A549 (cell line): Measurements from ENCODE around the gene MAG. TPM values are rescaled to one million over a fixed set of nuclear protein-coding genes. Genes with fewer than 3 reads are reported as not detected.

ENCODE experiments used
- ATAC-seq, 2 experiments: fragments of 200-7000 bp in 1 of 2; fragments of >200 bp in 1 of 2; cut with Nextera tagmentation in 1 of 2; cut with Tn5 transposase in 1 of 2; 3 replicates each; pipeline versions ENCODE4 v1.8.0 to v1.9.1; 2018 to 2020; ENCODE audit warnings: mild to moderate bottlenecking in 1 of 2, moderate library complexity in 1 of 2
- CTCF ChIA-PET: fragments of 300-600 bp; sonication (Branson Sonifier 250); formaldehyde crosslinking; extraction: SDS; loops from one replicate; lab custom pipeline; 2021; ENCODE audit warnings: antibody characterized with exemption, inconsistent platforms; lab: Yijun Ruan, JAX
- POLR2A ChIA-PET: fragments of 350-600 bp; formaldehyde crosslinking; extraction: SDS; loops from one replicate; lab custom pipeline; 2021; ENCODE audit warnings: antibody characterized with exemption, inconsistent platforms; lab: Yijun Ruan, JAX
- DNase-seq, 2 experiments: peaks; one replicate each; pipeline versions ENCODE4 v3.0.0 to v3.0.0-alpha.2; 2011 to 2016; ENCODE audit warnings: low read depth in 1 of 2, low spot score in 1 of 2
- FAIRE-seq: peaks from 2 replicates; lab custom pipeline; 2011; peaks lifted over from hg19 to GRCh38; lab: Jason Lieb, UNC
- H3K27ac ChIP-seq, 2 experiments: fragments of >200 bp; sonication (Bioruptor Twin); formaldehyde crosslinking; 3 replicates each; pipeline ENCODE4 v1.5.1; 2016 to 2017
- H3K4me1 ChIP-seq: fragments of >200 bp; sonication (Bioruptor Twin); formaldehyde crosslinking; 3 replicates; pipeline ENCODE4 v1.6.1; 2016
- H3K4me2 ChIP-seq: fragments of >200 bp; sonication (Bioruptor Twin); formaldehyde crosslinking; 3 replicates; pipeline ENCODE4 v1.6.1; 2016
- H3K4me3 ChIP-seq: fragments of >200 bp; sonication (Bioruptor Twin); formaldehyde crosslinking; 3 replicates; pipeline ENCODE4 v1.5.1; 2016
- H3K9me3 ChIP-seq: fragments of >200 bp; sonication (Bioruptor Twin); formaldehyde crosslinking; 3 replicates; pipeline ENCODE4 v1.6.1; 2016
- ATOH8 ChIP-seq: fragments of 250-450 bp; sonication (Bioruptor Pico); IDR thresholded peaks from 2 replicates; pipeline ENCODE4 v1.5.0; 2020; ENCODE audit warnings: low read depth, mild to moderate bottlenecking, moderate library complexity
- CBX2 ChIP-seq: fragments of 200-600 bp; sonication (generic); IDR thresholded peaks from 2 replicates; pipeline ENCODE4 v1.6.1; 2016; ENCODE audit warnings: low read depth, mild to moderate bottlenecking, borderline replicate concordance
- CHD2 ChIP-seq: fragments of 150-350 bp; IDR thresholded peaks from 2 replicates; pipeline ENCODE4 v1.6.1; 2014; ENCODE audit warnings: low read length; ENCODE audit not compliant: partially characterized antibody
- EHF ChIP-seq: fragments of 250-450 bp; sonication (Bioruptor Pico); IDR thresholded peaks from 2 replicates; pipeline ENCODE4 v1.5.0; 2020; ENCODE audit warnings: mild to moderate bottlenecking
- FOXS1 ChIP-seq: fragments of 250-450 bp; sonication (Bioruptor Pico); IDR thresholded peaks from 2 replicates; pipeline ENCODE4 v1.5.0; 2020; ENCODE audit warnings: mild to moderate bottlenecking, moderate library complexity
- GATA3 ChIP-seq: IDR thresholded peaks from 2 replicates; pipeline ENCODE4 v1.6.1; 2012; ENCODE audit warnings: borderline replicate concordance
- HDAC2 ChIP-seq: fragments of 200-600 bp; sonication (generic); IDR thresholded peaks from 2 replicates; pipeline ENCODE4 v1.6.1; 2016
- HOXB5 ChIP-seq: fragments of 250-450 bp; sonication (Bioruptor Pico); IDR thresholded peaks from 2 replicates; pipeline ENCODE4 v1.5.0; 2020; ENCODE audit warnings: mild to moderate bottlenecking, moderate library complexity
- JUN ChIP-seq, 2 experiments: fragments of >200 bp; sonication (Bioruptor Twin); formaldehyde crosslinking; IDR thresholded peaks; 2 replicates in 1 of 2; 3 replicates in 1 of 2; pipeline ENCODE4 v1.6.1; 2016 to 2017
- JUNB ChIP-seq: fragments of >200 bp; sonication (Bioruptor Twin); formaldehyde crosslinking; IDR thresholded peaks from 2 replicates; pipeline ENCODE4 v1.6.1; 2016
- KDM1A ChIP-seq: fragments of 200-600 bp; sonication (generic); IDR thresholded peaks from 2 replicates; pipeline ENCODE4 v1.6.1; 2016; ENCODE audit warnings: low read depth, mild to moderate bottlenecking
- MAFK ChIP-seq: fragments of 450-650 bp; IDR thresholded peaks from 2 replicates; pipeline ENCODE4 v1.6.1; 2014; ENCODE audit not compliant: partially characterized antibody
- MAZ ChIP-seq: fragments of 150-350 bp; IDR thresholded peaks from 2 replicates; pipeline ENCODE4 v1.6.1; 2014; ENCODE audit warnings: antibody characterized with exemption, low read depth, low read length, borderline replicate concordance
- MYC ChIP-seq: IDR thresholded peaks from 2 replicates; pipeline ENCODE4 v1.6.1; 2012; ENCODE audit warnings: mild to moderate bottlenecking, inconsistent platforms, low read length, improper control_type of control experiment, borderline replicate concordance
- NPAS2 ChIP-seq: fragments of 250-450 bp; sonication (Bioruptor Pico); IDR thresholded peaks from 2 replicates; pipeline ENCODE4 v1.8.0; 2022; ENCODE audit warnings: mild to moderate bottlenecking, moderate library complexity, borderline replicate concordance
- PHF8 ChIP-seq: fragments of 200-600 bp; sonication (generic); IDR thresholded peaks from 2 replicates; pipeline ENCODE4 v1.6.1; 2016; ENCODE audit warnings: low read depth, mild to moderate bottlenecking, antibody characterized with exemption, moderate library complexity, borderline replicate concordance
- POLR2AphosphoS2 ChIP-seq: conservative IDR thresholded peaks from 2 replicates; pipeline ENCODE4 v1.6.1; 2012; ENCODE audit warnings: low read length, improper control_type of control experiment, inconsistent platforms
- SREBF2 ChIP-seq: fragments of 450-650 bp; IDR thresholded peaks from 2 replicates; pipeline ENCODE4 v1.6.1; 2014; ENCODE audit warnings: mild to moderate bottlenecking, moderate library complexity
- ZNF302 ChIP-seq: fragments of 250-450 bp; sonication (Bioruptor Pico); IDR thresholded peaks from 2 replicates; pipeline ENCODE4 v1.9.0; 2021; ENCODE audit warnings: inconsistent platforms, mild to moderate bottlenecking, moderate library complexity
- ZSCAN20 ChIP-seq: fragments of 250-450 bp; sonication (Bioruptor Pico); IDR thresholded peaks from 2 replicates; pipeline ENCODE4 v1.8.0; 2022; ENCODE audit warnings: mild to moderate bottlenecking, moderate library complexity
- WGBS: methylation state at CpG from one replicate; pipeline ENCODE4 v1.1.6; 2017; ENCODE audit errors: missing lambda C conversion rate; 5-methylcytosine and 5-hydroxymethylcytosine counted together
- polyA plus RNA-seq, 4 experiments: library from polyadenylated mRNA; depleted of rRNA in 3 of 4; stranded (reverse); fragments of >200 nt; fragmentation: RNase III in 1 of 4; extraction: RNeasy Plus Mini Kit Qiagen cat#74134 plus additional on column Dnase treatment in 1 of 4; gene quantifications; 2 replicates in 3 of 4; 3 replicates in 1 of 4; pipeline ENCODE4 v1.2.3, GENCODE V29; 2011 to 2017
- TF ChIP-seq, protein P1 (sequence below): fragments of 150-350 bp; IDR thresholded peaks from 2 replicates; pipeline ENCODE4 v1.6.1; 2014; ENCODE audit warnings: low read depth, mild to moderate bottlenecking, low read length
- TF ChIP-seq, protein P2 (sequence below): IDR thresholded peaks from 2 replicates; pipeline ENCODE4 v1.6.1; 2012
- TF ChIP-seq, protein P3 (sequence below): fragments of 250-450 bp; sonication (Bioruptor Pico); IDR thresholded peaks from 2 replicates; pipeline ENCODE4 v1.5.0; 2021; ENCODE audit warnings: mild to moderate bottlenecking, moderate library complexity, borderline replicate concordance

The MAG gene
- polyA plus RNA-seq, 2 of the 4 experiments (the other 2 are of a cell fraction): not detected

DNA sequence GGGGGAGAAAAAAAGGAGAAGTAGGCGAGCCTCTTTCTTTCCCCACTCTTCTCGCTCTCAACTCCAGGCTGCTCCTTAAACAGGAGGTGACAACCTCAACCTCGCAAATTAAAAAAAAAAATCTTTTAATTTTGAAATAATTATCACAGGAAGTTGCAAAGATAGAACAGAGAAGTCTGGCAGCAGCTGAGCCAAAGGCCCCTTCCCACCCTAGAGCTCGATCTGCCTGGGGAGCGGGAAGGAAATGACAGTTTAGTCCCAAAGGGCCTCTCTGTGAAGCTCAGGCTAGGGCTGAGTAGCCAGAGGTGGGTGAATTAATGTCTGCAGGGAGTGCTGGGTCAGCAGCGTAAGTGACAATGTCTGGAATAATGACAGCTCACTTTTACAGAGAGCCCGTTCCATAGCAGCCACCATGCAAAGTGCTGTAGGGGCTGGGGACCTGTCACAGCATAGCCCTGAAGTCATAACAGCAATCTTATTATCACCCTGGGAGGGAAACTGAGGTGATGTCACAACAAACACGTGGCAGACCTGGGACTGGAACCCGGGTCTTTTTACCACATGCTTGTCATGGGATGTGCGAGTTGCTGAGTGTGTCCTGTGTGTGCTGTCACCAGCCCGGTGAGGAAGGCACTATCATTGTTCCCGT lies 28.2 kb downstream of the MAG start (continued):
- TF ChIP-seq MAZ (no peak), NPAS2 (no peak), JUN (IDR thresholded peaks at IDR 0.05) (no peak), FOXS1 (CRISPR knock-in tag) (no peak), ATOH8 (CRISPR knock-in tag) (no peak), ZNF302 (CRISPR knock-in tag) (no peak), SREBF2 (no peak), KDM1A (no peak)
- TF ChIP-seq, protein P1, sequence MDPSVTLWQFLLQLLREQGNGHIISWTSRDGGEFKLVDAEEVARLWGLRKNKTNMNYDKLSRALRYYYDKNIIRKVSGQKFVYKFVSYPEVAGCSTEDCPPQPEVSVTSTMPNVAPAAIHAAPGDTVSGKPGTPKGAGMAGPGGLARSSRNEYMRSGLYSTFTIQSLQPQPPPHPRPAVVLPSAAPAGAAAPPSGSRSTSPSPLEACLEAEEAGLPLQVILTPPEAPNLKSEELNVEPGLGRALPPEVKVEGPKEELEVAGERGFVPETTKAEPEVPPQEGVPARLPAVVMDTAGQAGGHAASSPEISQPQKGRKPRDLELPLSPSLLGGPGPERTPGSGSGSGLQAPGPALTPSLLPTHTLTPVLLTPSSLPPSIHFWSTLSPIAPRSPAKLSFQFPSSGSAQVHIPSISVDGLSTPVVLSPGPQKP: no peak

DNA sequence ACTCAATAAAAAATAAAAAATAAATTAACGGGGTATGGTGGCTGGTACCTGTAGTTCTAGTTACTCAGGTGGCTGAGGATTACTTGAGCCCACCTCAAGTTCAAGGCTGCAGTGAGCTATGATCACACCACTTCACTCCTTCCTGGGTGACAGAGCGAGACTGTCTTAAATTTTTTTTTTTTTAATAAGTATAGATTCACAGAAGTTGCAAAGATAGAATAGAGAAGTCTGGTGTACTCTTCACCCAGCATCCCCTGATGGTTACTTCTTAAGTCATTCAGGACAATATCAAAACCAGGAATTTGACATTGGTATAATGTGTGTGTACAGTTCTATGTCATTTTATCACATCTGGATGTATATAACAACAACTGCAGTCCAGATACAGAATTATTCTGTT lies 29.3 kb downstream of the MAG start:
- H3K4me1 ChIP-seq: peaks cover 16% of the 10 kb centered on the region
- DNase-seq (no peak), ATAC-seq (no peak), FAIRE-seq (no peak)
- WGBS: 54% methylated on average over 2 of the region's 2 CpGs
- POLR2A ChIA-PET: no interaction called here
- H3K4me3 ChIP-seq: no peak overlapping the region
- TF ChIP-seq HOXB5 (CRISPR knock-in tag) (no peak), ATOH8 (CRISPR knock-in tag) (no peak), HDAC2 (no peak), FOXS1 (CRISPR knock-in tag) (no peak), CHD2 (no peak), ZSCAN20 (CRISPR knock-in tag) (no peak), POLR2AphosphoS2 (no peak)
- TF ChIP-seq, protein P2, sequence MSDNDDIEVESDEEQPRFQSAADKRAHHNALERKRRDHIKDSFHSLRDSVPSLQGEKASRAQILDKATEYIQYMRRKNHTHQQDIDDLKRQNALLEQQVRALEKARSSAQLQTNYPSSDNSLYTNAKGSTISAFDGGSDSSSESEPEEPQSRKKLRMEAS: no peak
- H3K9me3 ChIP-seq: peaks cover 11% of the 10 kb centered on the region
- no peak overlapping the region for H3K27ac ChIP-seq
- no peak overlapping the region for H3K4me2 ChIP-seq
- CTCF ChIA-PET: interaction anchor here (0.6 kb wide), 1 partner anchor 323 kb away, joined by 3 read pairs; no protein-coding TSS in a partner anchor

- WGBS: 66% methylated on average over 9 of the region's 9 CpGs
- CTCF ChIA-PET: interaction anchor here (0.6 kb wide), 1 partner anchor 8 kb away, joined by 3 read pairs; no protein-coding TSS in a partner anchor
- Histone ChIP-seq H3K4me3 (no peak overlapping the region), H3K4me2 (no peak overlapping the region), H3K4me1 (peaks cover 16% of the 10 kb centered on the region), H3K27ac (no peak overlapping the region), H3K9me3 (peaks cover 11% of the 10 kb centered on the region)
- DNase-seq: no peak
- ATAC-seq: no peak
- no peak for FAIRE-seq
- POLR2A ChIA-PET: no interaction called here
- TF ChIP-seq EHF (CRISPR knock-in tag) (no peak), JUNB (no peak), CBX2 (no peak), PHF8 (no peak), GATA3 (no peak), MAFK (no peak), MYC (no peak)
- TF ChIP-seq, protein P3, sequence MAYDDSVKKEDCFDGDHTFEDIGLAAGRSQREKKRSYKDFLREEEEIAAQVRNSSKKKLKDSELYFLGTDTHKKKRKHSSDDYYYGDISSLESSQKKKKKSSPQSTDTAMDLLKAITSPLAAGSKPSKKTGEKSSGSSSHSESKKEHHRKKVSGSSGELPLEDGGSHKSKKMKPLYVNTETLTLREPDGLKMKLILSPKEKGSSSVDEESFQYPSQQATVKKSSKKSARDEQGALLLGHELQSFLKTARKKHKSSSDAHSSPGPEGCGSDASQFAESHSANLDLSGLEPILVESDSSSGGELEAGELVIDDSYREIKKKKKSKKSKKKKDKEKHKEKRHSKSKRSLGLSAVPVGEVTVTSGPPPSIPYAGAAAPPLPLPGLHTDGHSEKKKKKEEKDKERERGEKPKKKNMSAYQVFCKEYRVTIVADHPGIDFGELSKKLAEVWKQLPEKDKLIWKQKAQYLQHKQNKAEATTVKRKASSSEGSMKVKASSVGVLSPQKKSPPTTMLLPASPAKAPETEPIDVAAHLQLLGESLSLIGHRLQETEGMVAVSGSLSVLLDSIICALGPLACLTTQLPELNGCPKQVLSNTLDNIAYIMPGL (CRISPR knock-in tag): no peak
Observed at GRCh38 chr19:35322014-35322413, 30.1 kb downstream of the MAG start.
